ENCODE measurements around the gene FAM241B.

GRCh38 chr10:69629519-69629896 lies 539 bp upstream of the FAM241B start:
- no peak for TF ChIP-seq EP300 (IDR thresholded peaks at IDR 0.05; ENCODE audit: borderline replicate concordance)
- no peak for TF ChIP-seq RAD21 (IDR thresholded peaks at IDR 0.05; ENCODE audit: low read depth)
- TF ChIP-seq ZBTB7A (IDR thresholded peaks at IDR 0.05; ENCODE audit: low read depth) = no peak
- no peak for TF ChIP-seq CEBPB (IDR thresholded peaks at IDR 0.05)
- TF ChIP-seq TAF1 (IDR thresholded peaks at IDR 0.05; ENCODE audit: low read depth) = no peak
- TF ChIP-seq YY1 (IDR thresholded peaks at IDR 0.05; ENCODE audit: low read depth) = no peak
- TF ChIP-seq TEAD4 (IDR thresholded peaks at IDR 0.05) = no peak
